GM12892 (cell line): Measurements from ENCODE around the gene SPOCK1.

Experiments
- POLR2A ChIP-seq: IDR thresholded peaks from 2 replicates; pipeline ENCODE4 v1.6.1; 2011; ENCODE audit warnings: low read depth, low read length, control low read depth
- POLR2AphosphoS5 ChIP-seq: IDR thresholded peaks from 2 replicates; pipeline ENCODE4 v1.6.1; 2011; ENCODE audit warnings: low read depth, low read length, control low read depth

DNA sequence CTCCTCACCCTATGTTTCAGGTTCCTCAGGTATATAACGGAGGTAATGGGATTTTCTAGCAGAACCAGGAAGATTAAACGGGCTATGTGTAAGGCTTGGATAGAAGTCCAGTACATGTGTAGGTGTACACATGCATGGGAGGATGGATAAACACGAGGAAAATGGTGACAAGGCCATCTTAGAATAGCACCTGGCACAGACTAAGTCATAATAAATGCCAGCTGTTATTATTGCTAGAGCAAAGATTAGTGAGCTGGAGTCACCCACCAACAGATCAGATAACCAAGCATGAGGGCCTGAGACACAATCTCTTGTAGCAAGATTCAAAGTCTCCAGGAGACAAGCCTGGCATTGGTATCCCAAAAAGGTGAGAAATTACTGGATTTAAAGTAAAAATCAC lies 21.1 kb downstream of the SPOCK1 start:
- TF ChIP-seq POLR2AphosphoS5 (no peak), POLR2A (no peak)
